Breast epithelium (tissue), 4 donors: Measurements from ENCODE around the gene ANKMY1. TPM values are rescaled to one million over a fixed set of nuclear protein-coding genes. Genes with fewer than 3 reads are reported as not detected.

Experiments
- DNase-seq, 2 donors: peaks; one replicate each; pipeline ENCODE4 v3.0.0-alpha.2; 2019; ENCODE audit warnings: low spot score in 2 of 2
- H3K27ac ChIP-seq, 2 donors: fragments of 200-600 bp; sonication (generic) in 1 of 2; one replicate each; pipeline ENCODE4 v1.5.1; 2016 to 2019; ENCODE audit warnings: mild to moderate bottlenecking in 1 of 2
- H3K27me3 ChIP-seq, 2 donors: fragments of 200-600 bp; sonication (generic) in 1 of 2; one replicate each; pipeline versions ENCODE4 v1.5.1 to v1.6.0; 2017 to 2019; ENCODE audit warnings: control low read depth in 1 of 2, mild to moderate bottlenecking in 1 of 2
- H3K36me3 ChIP-seq: fragments of 200-600 bp; one replicate; pipeline ENCODE4 v1.5.1; 2019
- H3K4me1 ChIP-seq, 2 donors: fragments of 200-600 bp; sonication (generic); one replicate each; pipeline ENCODE4 v1.5.1; 2016 to 2019; ENCODE audit warnings: control low read depth in 1 of 2
- H3K4me3 ChIP-seq, 3 donors: fragments of 200-600 bp; sonication (generic); 1 replicate in 2 of 3; 2 replicates in 1 of 3; pipeline ENCODE4 v1.5.1; 2016 to 2019; ENCODE audit warnings: mild to moderate bottlenecking in 3 of 3, moderate library complexity in 2 of 3
- H3K9me3 ChIP-seq, 2 donors: fragments of 200-600 bp; sonication (generic) in 1 of 2; one replicate each; pipeline ENCODE4 v1.5.1; 2016 to 2019; ENCODE audit warnings: control low read depth in 1 of 2
- POLR2A ChIP-seq: fragments of 450-650 bp; IDR thresholded peaks from one replicate; pipeline ENCODE4 v1.6.1; 2016; ENCODE audit warnings: antibody characterized with exemption, mild to moderate bottlenecking, moderate library complexity
- POLR2AphosphoS5 ChIP-seq, 3 donors: sonication (generic); formaldehyde crosslinking; IDR thresholded peaks; one replicate each; pipeline ENCODE4 v1.6.1; 2017; ENCODE audit warnings: antibody characterized with exemption in 3 of 3
- intact Hi-C: fragments of 100-400 bp; cut with DNase I; formaldehyde crosslinking; loops from one replicate; pipeline ENCODE4 v1.15.1; 2023; ENCODE audit warnings: low total_unique reads
- total RNA-seq, 3 donors: library from RNA; depleted of rRNA; stranded (reverse); fragments of >200 nt; gene quantifications; one replicate each; pipeline ENCODE4 v1.1.0, GENCODE V29; 2016
- TF ChIP-seq, protein P1 (sequence below), 3 donors: fragments of 450-650 bp; IDR thresholded peaks; one replicate each; pipeline ENCODE4 v1.5.1; 2016 to 2017; ENCODE audit warnings: antibody characterized with exemption in 3 of 3, mild to moderate bottlenecking in 3 of 3, moderate library complexity in 3 of 3

The ANKMY1 gene
- total RNA-seq, 3 donors from 2014 or later, result 13.0 to 32.8 (median 19.0) TPM

DNA sequence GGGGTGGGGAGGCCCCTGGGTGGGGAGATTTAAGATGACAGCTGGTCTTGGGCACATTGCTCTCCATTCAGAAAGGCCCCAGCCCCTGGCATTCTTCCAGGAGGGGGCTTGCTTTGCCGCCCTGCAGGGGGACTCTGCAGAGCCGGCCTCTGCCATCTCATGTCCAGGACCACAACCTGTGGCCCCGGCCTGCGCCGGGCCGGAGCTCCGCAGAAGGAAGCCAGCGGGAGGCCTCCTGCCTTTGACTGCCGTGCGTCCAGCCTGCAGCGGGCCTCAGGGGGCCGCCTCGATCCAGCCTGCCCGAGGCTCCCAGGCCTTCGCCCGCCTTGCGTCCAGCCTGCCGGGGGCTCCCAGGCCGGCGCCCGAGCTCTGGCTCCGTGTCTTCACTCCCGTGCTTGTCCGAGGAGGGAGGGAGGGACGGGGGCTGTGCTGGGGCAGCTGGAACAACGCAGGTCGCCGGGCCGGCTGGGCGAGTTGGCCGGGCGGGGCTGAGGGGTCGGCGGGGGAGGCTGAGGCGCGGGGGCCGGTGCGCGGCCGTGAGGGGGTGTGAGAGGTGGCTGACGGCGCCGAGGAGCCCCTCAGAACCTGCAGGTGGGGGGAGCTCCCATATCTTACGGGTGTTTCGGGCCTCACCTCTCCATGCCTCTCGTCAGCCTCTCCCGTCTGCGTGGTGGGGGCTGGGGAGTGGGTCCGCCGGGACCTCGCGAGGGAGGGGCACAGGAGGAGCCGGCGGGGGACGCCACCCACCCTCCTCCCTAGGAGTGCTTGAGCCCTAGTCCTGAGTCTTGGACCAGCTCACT is 101.9 kb downstream of the ANKMY1 start:
- TF ChIP-seq POLR2A (no peak), POLR2AphosphoS5 (IDR thresholded peaks at IDR 0.05) (no peak)
- TF ChIP-seq, protein P1, sequence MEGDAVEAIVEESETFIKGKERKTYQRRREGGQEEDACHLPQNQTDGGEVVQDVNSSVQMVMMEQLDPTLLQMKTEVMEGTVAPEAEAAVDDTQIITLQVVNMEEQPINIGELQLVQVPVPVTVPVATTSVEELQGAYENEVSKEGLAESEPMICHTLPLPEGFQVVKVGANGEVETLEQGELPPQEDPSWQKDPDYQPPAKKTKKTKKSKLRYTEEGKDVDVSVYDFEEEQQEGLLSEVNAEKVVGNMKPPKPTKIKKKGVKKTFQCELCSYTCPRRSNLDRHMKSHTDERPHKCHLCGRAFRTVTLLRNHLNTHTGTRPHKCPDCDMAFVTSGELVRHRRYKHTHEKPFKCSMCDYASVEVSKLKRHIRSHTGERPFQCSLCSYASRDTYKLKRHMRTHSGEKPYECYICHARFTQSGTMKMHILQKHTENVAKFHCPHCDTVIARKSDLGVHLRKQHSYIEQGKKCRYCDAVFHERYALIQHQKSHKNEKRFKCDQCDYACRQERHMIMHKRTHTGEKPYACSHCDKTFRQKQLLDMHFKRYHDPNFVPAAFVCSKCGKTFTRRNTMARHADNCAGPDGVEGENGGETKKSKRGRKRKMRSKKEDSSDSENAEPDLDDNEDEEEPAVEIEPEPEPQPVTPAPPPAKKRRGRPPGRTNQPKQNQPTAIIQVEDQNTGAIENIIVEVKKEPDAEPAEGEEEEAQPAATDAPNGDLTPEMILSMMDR (IDR thresholded peaks at IDR 0.05), result no peak
- intact Hi-C loops, result no loop called here
- H3K27me3 ChIP-seq, result peaks cover 0 to 3% of the 10 kb centered on the region in 2 donors
- H3K36me3 ChIP-seq, result no peaks in the 10 kb centered on the region
- H3K27ac ChIP-seq, result peak overlapping the region; percentile 40 to 67
- H3K9me3 ChIP-seq, result no peaks in the 10 kb centered on the region
- H3K4me1 ChIP-seq, result peaks cover 8 to 13% of the 10 kb centered on the region in 2 donors
- DNase-seq, result no peak
- peak overlapping the region in 2 of 3 donors; percentile 41 to 67 for H3K4me3 ChIP-seq

DNA sequence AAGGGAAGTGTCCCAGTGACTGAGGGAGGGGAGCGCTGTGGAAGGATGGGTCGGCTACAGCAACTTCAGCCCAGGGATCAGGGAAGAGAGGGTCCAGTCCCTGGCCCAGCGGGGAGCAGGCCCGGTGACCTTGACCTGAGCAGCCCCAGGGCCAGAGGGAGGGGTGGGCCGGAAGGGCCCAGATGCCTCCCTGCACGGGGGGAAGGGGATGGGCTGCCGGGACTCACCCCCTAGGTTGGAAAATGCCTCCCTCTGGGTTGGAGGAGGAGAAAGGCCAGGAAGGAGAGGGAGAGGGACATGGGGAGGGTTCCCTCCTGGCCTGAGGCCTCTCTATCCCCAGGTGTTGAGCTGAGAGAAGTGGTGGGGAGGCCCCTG is 102.5 kb downstream of the ANKMY1 start:
- Histone ChIP-seq H3K4me3 (peak overlapping the region in 2 of 3 donors; percentile 41 to 67), H3K27me3 (peaks cover 0 to 3% of the 10 kb centered on the region in 2 donors), H3K9me3 (no peaks in the 10 kb centered on the region), H3K4me1 (peaks cover 8 to 13% of the 10 kb centered on the region in 2 donors), H3K36me3 (no peaks in the 10 kb centered on the region), H3K27ac (peak overlapping the region in 1 of 2 donors; percentile 67)
- intact Hi-C loops, result no loop called here
- no peak for DNase-seq
- TF ChIP-seq POLR2A (no peak), POLR2AphosphoS5 (IDR thresholded peaks at IDR 0.05) (no peak)
- TF ChIP-seq, protein P1 (IDR thresholded peaks at IDR 0.05), result no peak

DNA sequence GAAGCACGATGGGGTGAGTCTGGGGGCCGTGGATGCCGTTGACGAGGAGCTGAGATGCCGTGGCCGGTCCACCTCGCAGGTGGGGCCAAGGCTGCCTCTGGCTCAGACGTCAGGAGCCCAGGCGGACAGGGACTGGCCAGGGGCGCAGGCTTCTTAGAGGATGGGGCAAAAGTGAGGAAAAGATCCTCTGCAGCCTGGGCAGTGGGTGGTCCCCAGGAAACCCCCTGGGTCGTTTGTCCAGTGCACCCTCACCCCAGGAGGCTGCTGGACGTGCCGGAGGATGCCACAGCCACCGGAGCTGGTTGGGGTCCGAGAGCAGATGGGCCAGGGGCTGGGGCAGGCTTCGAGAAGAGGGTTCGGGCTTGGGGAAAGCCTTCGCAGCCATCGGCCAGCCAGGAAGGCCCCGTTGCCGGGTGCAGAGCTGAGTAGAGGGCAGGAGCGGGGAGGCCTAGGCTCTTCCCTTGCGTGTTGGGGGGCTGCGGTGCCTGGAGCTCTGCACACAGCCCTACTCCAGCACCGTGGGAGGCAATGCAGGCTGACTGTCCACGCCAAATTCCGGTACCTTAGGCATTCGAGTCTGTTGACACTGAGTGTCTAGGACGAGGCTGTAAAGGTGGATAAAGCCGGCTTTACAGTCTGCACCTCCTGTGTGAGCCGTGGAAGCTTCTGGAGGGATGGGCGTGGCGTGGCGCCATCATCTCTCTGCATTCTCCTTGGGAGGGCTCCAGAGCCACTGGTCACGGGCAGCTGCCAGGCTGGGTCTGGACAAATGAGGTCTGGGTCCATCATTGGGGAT is 103.5 kb downstream of the ANKMY1 start:
- H3K27me3 ChIP-seq, result peaks cover 0 to 3% of the 10 kb centered on the region in 2 donors
- no peaks in the 10 kb centered on the region for H3K36me3 ChIP-seq
- DNase-seq, result no peak
- peak overlapping the region in 1 of 2 donors; percentile 48 for H3K27ac ChIP-seq
- no peaks in the 10 kb centered on the region for H3K9me3 ChIP-seq
- TF ChIP-seq POLR2AphosphoS5 (IDR thresholded peaks at IDR 0.05), result no peak
- TF ChIP-seq, protein P1 (IDR thresholded peaks at IDR 0.05), result no peak
- TF ChIP-seq POLR2A, result no peak
- peaks cover 8 to 13% of the 10 kb centered on the region in 2 donors for H3K4me1 ChIP-seq
- intact Hi-C loops, result no loop called here
- peak overlapping the region in 2 of 3 donors; percentile 67 to 94 for H3K4me3 ChIP-seq

DNA sequence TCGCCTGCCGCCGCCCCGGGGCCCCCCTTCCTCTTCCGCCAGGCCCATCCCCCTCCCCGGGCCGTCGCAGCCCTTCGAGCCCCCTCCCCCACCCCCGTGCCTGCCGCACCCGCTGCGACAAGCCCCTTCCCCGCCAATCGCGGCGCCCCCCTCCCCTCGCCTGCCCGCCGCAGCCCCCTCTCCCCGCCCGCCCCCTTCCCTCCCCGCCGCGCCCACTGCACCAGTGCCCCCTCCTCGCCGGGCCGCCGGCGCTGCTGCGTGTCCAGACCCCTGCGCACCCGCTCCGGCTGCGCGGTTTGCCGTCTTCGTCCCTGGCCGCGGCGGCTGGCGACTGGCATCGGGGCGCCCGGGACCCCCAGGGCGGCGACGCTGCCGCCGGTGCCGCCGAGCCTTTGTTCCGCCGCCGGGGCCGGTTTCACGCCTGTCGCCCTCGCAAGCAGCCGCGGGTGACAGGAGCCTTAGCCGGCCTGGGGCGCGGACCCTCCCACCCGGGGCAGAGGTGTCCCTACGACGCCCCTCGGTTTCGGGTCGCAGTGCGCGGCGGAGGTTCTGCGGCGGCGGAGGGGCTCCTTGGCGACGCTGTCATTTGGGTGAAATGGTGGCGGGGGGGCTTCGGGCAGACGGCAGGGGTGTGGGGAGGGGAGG is 104.2 kb downstream of the ANKMY1 start:
- intact Hi-C loops, result no loop called here
- Histone ChIP-seq H3K9me3 (no peaks in the 10 kb centered on the region), H3K27ac (peak overlapping the region in 1 of 2 donors; percentile 43), H3K4me1 (peaks cover 8 to 13% of the 10 kb centered on the region in 2 donors), H3K4me3 (peak overlapping the region in 2 of 3 donors; percentile 67 to 94), H3K27me3 (peaks cover 0 to 3% of the 10 kb centered on the region in 2 donors), H3K36me3 (no peaks in the 10 kb centered on the region)
- no peak for DNase-seq
- TF ChIP-seq POLR2A, result no peak

DNA sequence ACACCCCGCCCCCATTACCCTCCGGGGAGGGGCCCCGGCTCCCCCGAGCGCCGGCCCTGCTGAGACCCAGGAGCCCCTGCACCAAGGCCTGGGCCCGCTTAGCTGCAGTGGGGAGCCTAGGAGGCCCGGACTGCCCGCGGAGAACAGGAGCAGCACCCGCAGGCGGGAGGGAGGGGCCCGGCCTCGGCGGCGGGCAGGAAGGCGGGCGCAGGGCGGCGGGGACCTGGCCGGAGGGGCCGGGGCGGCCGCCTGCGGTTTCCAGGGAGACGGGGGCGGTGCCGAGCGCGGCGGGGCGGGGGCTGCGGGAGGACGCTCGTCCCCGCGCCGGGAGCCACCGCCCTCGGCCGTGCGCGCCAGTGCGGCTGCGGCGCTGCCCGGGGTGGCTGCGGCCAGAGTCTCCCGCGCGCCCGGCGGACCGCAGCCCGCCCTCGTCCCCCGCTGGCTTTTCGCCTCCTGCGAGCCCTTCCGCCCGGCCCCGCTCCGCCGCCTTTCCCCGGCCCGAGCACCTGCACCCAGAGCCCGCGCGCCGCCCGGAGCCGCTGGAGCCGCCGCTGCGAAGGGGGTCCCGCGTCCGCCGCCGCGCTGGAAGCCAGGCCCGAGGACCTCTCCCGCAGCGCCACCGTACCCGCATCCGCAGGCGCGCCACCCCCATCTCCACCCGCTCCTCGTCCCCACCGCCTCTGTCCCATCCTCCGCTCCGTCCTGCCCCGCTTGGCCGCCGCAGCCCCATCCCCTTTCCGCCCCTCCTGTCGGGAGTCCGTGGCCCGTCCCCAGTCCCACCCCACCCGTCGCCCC is 105.1 kb downstream of the ANKMY1 start:
- no peak for DNase-seq
- no peaks in the 10 kb centered on the region for H3K36me3 ChIP-seq
- H3K27me3 ChIP-seq, result peaks cover 0 to 3% of the 10 kb centered on the region in 2 donors
- no peaks in the 10 kb centered on the region for H3K9me3 ChIP-seq
- H3K27ac ChIP-seq, result peak overlapping the region in 1 of 2 donors; percentile 52
- H3K4me3 ChIP-seq, result peak overlapping the region; percentile 44 to 94 (median 67)
- TF ChIP-seq POLR2A (no peak), POLR2AphosphoS5 (IDR thresholded peaks at IDR 0.05) (no peak)
- TF ChIP-seq, protein P1 (IDR thresholded peaks at IDR 0.05), result no peak
- H3K4me1 ChIP-seq, result peaks cover 8 to 13% of the 10 kb centered on the region in 2 donors
- intact Hi-C loops, result no loop called here
